ENCODE results near the gene UNC13D.

UNC13D gene

GRCh38 chr17:75825149-75825552, 19.1 kb downstream of the UNC13D start:
- H3K9me2 ChIP-seq (replicated peaks; ENCODE audit: insufficient read depth, low read length) = no peaks in the 10 kb centered on the region
- no peaks in the 10 kb centered on the region for H3K36me3 ChIP-seq (ENCODE audit: low read length)
- no peaks in the 10 kb centered on the region for H3K9me3 ChIP-seq (ENCODE audit: insufficient read depth, low read length)
- H4K20me1 ChIP-seq (ENCODE audit: low read depth, low read length) = no peaks in the 10 kb centered on the region
- H3F3A ChIP-seq (ENCODE audit: insufficient read depth) = no peaks in the 10 kb centered on the region
- no peak overlapping the region for H3K4me2 ChIP-seq (ENCODE audit: low read depth, low read length, poor library complexity, severe bottlenecking)
- no peaks in the 10 kb centered on the region for H3K79me2 ChIP-seq (ENCODE audit: insufficient read depth, low read length)
- H3K4me3 ChIP-seq (ENCODE audit: insufficient read depth, low read length, poor library complexity, severe bottlenecking) = no peak overlapping the region
- H3K27ac ChIP-seq (ENCODE audit: low read depth, low read length) = no peak overlapping the region
- no peak overlapping the region for H3K9ac ChIP-seq (ENCODE audit: low read length)
- no peaks in the 10 kb centered on the region for H3K27me3 ChIP-seq (ENCODE audit: low read length)
- no peak for TF ChIP-seq EZH2phosphoT487 (conservative IDR thresholded peaks at IDR 0.05; ENCODE audit: low read length)
- TF ChIP-seq, protein P1, sequence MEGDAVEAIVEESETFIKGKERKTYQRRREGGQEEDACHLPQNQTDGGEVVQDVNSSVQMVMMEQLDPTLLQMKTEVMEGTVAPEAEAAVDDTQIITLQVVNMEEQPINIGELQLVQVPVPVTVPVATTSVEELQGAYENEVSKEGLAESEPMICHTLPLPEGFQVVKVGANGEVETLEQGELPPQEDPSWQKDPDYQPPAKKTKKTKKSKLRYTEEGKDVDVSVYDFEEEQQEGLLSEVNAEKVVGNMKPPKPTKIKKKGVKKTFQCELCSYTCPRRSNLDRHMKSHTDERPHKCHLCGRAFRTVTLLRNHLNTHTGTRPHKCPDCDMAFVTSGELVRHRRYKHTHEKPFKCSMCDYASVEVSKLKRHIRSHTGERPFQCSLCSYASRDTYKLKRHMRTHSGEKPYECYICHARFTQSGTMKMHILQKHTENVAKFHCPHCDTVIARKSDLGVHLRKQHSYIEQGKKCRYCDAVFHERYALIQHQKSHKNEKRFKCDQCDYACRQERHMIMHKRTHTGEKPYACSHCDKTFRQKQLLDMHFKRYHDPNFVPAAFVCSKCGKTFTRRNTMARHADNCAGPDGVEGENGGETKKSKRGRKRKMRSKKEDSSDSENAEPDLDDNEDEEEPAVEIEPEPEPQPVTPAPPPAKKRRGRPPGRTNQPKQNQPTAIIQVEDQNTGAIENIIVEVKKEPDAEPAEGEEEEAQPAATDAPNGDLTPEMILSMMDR (IDR thresholded peaks at IDR 0.05; ENCODE audit: insufficient read depth, low read length, poor library complexity, severe bottlenecking) = no peak
- no peak overlapping the region for H2AFZ ChIP-seq (ENCODE audit: low read depth, low read length, severe bottlenecking)

DNA sequence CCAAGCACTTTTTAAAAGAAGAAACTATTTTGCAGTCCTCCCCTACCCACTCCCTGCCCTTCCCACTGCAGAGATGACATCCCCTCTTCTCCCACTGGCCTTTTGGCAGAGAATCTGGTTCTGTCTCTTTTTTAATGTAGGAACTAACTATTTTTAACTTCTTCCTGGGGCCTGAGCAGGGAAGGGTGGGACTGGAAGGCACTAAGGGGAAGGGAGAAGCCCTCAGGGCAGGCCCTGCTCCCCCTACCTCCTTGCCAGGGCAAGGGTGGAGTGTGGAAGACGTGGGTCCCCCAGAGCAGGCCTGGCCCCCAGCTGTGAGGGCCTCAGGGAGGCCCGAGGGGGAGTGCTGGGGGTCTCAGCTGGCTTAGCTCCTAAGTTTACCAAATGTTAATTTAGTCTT, 19.5 kb downstream of the UNC13D start:
- Histone ChIP-seq H3K9me3 (ENCODE audit: insufficient read depth, low read length) (no peaks in the 10 kb centered on the region), H3F3A (ENCODE audit: insufficient read depth) (no peaks in the 10 kb centered on the region), H3K27me3 (ENCODE audit: low read length) (no peaks in the 10 kb centered on the region), H3K36me3 (ENCODE audit: low read length) (no peaks in the 10 kb centered on the region), H3K4me2 (ENCODE audit: low read depth, low read length, poor library complexity, severe bottlenecking) (no peak overlapping the region), H3K9me2 (replicated peaks; ENCODE audit: insufficient read depth, low read length) (no peaks in the 10 kb centered on the region), H3K4me3 (ENCODE audit: insufficient read depth, low read length, poor library complexity, severe bottlenecking) (no peak overlapping the region), H2AFZ (ENCODE audit: low read depth, low read length, severe bottlenecking) (no peak overlapping the region), H4K20me1 (ENCODE audit: low read depth, low read length) (no peaks in the 10 kb centered on the region), H3K79me2 (ENCODE audit: insufficient read depth, low read length) (no peaks in the 10 kb centered on the region), H3K27ac (ENCODE audit: low read depth, low read length) (no peak overlapping the region), H3K9ac (ENCODE audit: low read length) (no peak overlapping the region)
- no peak for TF ChIP-seq EZH2phosphoT487 (conservative IDR thresholded peaks at IDR 0.05; ENCODE audit: low read length)

- no peaks in the 10 kb centered on the region for H3K79me2 ChIP-seq (ENCODE audit: insufficient read depth, low read length)
- no peak overlapping the region for H3K4me3 ChIP-seq (ENCODE audit: insufficient read depth, low read length, poor library complexity, severe bottlenecking)
- H3K36me3 ChIP-seq (ENCODE audit: low read length) = no peaks in the 10 kb centered on the region
- no peaks in the 10 kb centered on the region for H3K9me2 ChIP-seq (replicated peaks; ENCODE audit: insufficient read depth, low read length)
- TF ChIP-seq EZH2phosphoT487 (conservative IDR thresholded peaks at IDR 0.05; ENCODE audit: low read length) = no peak
- TF ChIP-seq, protein P1 (IDR thresholded peaks at IDR 0.05; ENCODE audit: insufficient read depth, low read length, poor library complexity, severe bottlenecking) = no peak
- no peaks in the 10 kb centered on the region for H3K9me3 ChIP-seq (ENCODE audit: insufficient read depth, low read length)
- H3K4me2 ChIP-seq (ENCODE audit: low read depth, low read length, poor library complexity, severe bottlenecking) = no peak overlapping the region
- no peak overlapping the region for H3K9ac ChIP-seq (ENCODE audit: low read length)
- H3K27ac ChIP-seq (ENCODE audit: low read depth, low read length) = no peak overlapping the region
- no peaks in the 10 kb centered on the region for H3K27me3 ChIP-seq (ENCODE audit: low read length)
- H4K20me1 ChIP-seq (ENCODE audit: low read depth, low read length) = no peaks in the 10 kb centered on the region
- H3F3A ChIP-seq (ENCODE audit: insufficient read depth) = no peaks in the 10 kb centered on the region
- no peak overlapping the region for H2AFZ ChIP-seq (ENCODE audit: low read depth, low read length, severe bottlenecking)
These were observed 20.1 kb downstream of the UNC13D start for GRCh38 chr17:75824050-75824552.

DNA sequence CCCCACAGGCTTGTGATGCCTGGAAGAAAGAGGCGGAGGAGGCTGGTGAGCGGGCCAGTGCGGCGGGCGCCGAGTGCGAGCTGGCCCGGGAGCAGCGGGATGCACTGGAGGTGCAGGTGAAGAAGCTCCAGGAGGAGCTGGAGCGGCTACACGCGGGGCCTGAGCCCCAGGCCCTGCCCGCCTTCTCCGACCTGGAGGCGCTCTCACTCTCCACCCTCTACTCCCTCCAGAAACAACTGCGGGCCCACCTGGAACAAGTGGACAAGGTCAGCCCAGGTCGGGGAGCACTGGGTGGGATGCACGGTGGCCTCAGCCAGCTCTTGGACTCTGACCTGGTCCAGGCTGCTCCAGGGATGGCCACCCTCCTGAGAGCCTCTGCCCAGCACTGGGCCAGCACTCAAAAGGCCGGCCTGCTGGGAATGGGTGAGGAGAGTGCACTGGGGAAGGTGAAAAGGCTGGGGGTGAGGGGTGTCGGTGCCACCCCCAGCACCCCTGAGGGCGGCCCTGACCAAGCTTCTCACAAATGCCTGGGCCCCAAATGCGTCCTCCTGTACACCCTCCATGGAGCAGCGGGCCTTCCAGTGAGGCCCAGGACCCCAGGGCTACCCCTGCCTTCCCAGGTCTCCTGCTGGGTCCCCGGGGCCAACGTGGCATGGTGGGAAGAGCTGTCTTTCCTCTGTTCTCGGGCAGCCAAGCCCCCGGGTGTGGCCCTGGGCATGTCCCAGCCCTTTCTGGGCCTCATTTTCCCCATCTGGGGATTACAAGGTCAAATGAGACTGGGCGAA, 20.8 kb downstream of the UNC13D start:
- no peaks in the 10 kb centered on the region for H3K9me2 ChIP-seq (replicated peaks; ENCODE audit: insufficient read depth, low read length)
- H3K79me2 ChIP-seq (ENCODE audit: insufficient read depth, low read length) = no peaks in the 10 kb centered on the region
- no peaks in the 10 kb centered on the region for H3K36me3 ChIP-seq (ENCODE audit: low read length)
- H4K20me1 ChIP-seq (ENCODE audit: low read depth, low read length) = no peaks in the 10 kb centered on the region
- H3K27ac ChIP-seq (ENCODE audit: low read depth, low read length) = no peak overlapping the region
- no peak overlapping the region for H2AFZ ChIP-seq (ENCODE audit: low read depth, low read length, severe bottlenecking)
- no peak overlapping the region for H3K4me3 ChIP-seq (ENCODE audit: insufficient read depth, low read length, poor library complexity, severe bottlenecking)
- H3K9me3 ChIP-seq (ENCODE audit: insufficient read depth, low read length) = no peaks in the 10 kb centered on the region
- TF ChIP-seq, protein P1 (IDR thresholded peaks at IDR 0.05; ENCODE audit: insufficient read depth, low read length, poor library complexity, severe bottlenecking) = no peak
- no peak for TF ChIP-seq EZH2phosphoT487 (conservative IDR thresholded peaks at IDR 0.05; ENCODE audit: low read length)
- H3F3A ChIP-seq (ENCODE audit: insufficient read depth) = no peaks in the 10 kb centered on the region
- H3K27me3 ChIP-seq (ENCODE audit: low read length) = no peaks in the 10 kb centered on the region
- H3K4me2 ChIP-seq (ENCODE audit: low read depth, low read length, poor library complexity, severe bottlenecking) = no peak overlapping the region
- no peak overlapping the region for H3K9ac ChIP-seq (ENCODE audit: low read length)
